ENCODE measurements around the gene ARID1B. TPM values are rescaled to one million over a fixed set of nuclear protein-coding genes. Genes with fewer than 3 reads are reported as not detected.

The ARID1B gene
- total RNA-seq, 1 experiment from 2014 or later, result 58.8 TPM

DNA sequence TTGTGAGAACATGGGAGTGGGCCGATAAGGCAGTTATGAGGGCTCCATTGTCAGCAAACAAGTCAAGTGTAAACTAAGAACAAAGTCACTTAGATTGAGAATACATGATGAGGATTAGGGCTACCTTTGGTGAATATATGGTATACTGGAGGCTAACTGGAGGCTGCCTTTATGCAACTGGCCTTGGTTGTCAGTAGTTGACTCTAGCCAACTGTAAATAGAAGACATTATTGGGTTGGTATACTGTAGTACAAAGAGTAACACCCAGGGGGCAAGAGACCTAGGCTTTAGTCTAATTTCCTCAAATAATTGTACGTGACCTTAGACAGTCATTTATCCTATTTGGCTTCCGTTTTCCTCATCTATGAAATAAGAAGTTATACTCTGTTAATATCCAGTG, 235.2 kb downstream of the ARID1B start:
- H3K4me1 ChIP-seq, result peaks cover 8% of the 10 kb centered on the region; the same call in 1 of the 2 replicates
- Mint-ChIP-seq H3K36me3 (ENCODE audit: insufficient read depth, unreplicated experiment) (no peaks in the 10 kb centered on the region), H3K9me3 (ENCODE audit: unreplicated experiment) (no peaks in the 10 kb centered on the region), H3K4me1 (ENCODE audit: low read depth, unreplicated experiment) (peaks cover 9% of the 10 kb centered on the region), H3K4me3 (ENCODE audit: unreplicated experiment) (no peak overlapping the region), H3K27ac (ENCODE audit: unreplicated experiment) (no peak overlapping the region), H3K27me3 (ENCODE audit: insufficient read depth, unreplicated experiment) (no peaks in the 10 kb centered on the region)
- TF ChIP-seq, protein P1, sequence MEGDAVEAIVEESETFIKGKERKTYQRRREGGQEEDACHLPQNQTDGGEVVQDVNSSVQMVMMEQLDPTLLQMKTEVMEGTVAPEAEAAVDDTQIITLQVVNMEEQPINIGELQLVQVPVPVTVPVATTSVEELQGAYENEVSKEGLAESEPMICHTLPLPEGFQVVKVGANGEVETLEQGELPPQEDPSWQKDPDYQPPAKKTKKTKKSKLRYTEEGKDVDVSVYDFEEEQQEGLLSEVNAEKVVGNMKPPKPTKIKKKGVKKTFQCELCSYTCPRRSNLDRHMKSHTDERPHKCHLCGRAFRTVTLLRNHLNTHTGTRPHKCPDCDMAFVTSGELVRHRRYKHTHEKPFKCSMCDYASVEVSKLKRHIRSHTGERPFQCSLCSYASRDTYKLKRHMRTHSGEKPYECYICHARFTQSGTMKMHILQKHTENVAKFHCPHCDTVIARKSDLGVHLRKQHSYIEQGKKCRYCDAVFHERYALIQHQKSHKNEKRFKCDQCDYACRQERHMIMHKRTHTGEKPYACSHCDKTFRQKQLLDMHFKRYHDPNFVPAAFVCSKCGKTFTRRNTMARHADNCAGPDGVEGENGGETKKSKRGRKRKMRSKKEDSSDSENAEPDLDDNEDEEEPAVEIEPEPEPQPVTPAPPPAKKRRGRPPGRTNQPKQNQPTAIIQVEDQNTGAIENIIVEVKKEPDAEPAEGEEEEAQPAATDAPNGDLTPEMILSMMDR (IDR thresholded peaks at IDR 0.05; ENCODE audit: insufficient read depth in 1 of 2, low read depth in 1 of 2, low read length in 1 of 2, severe bottlenecking in 1 of 2, unreplicated experiment in 1 of 2), result no peak
- H3K9me3 ChIP-seq, result no peaks in the 10 kb centered on the region
- BruUV-seq (replicated peaks), result no TSS peak
- DNase-seq, result no peak
- intact Hi-C loops (cut with micrococcal nuclease; ENCODE audit: unreplicated experiment), result no loop called here
- no peaks in the 10 kb centered on the region for H3K36me3 ChIP-seq (ENCODE audit: control insufficient read depth, insufficient read depth, low read length)
- ChIA-PET CTCF (no interaction called here), POLR2A (no interaction called here)
- H3K27me3 ChIP-seq (replicated peaks; ENCODE audit: control insufficient read depth, insufficient read depth, low read length), result no peaks in the 10 kb centered on the region
- no peak overlapping the region for H3K4me3 ChIP-seq (ENCODE audit: low read depth, low read length)

DNA sequence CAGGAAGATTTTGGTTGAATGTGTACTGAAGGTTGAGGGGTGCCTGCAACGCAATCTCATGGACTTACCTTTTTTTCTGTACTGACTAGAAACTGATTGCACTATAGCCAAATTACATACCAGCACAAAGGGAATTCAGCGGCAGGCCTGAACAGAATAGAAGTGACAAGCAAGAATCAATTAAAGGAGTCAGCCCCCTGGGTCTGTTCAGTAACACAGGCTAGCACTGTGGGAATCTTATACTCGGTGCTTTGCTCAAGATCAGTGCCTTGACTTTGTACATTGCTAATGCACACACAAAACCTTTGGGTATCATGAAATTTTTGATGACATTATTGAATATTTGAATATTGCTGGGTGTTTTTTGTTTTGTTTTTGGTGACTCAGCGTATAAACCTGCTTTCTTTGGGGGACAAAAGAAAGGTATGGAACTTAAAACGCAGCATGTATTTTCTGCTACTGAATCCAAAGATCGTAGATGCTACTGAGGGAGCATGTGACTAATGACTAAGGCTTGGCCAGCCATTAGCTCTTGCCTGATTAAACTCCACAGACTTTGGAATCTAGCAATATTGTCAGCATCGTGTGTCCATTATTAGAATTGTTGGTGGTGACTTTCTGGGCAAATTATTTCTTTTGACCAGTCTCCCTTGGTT, 236.6 kb downstream of the ARID1B start:
- no peaks in the 10 kb centered on the region for H3K27me3 ChIP-seq (replicated peaks; ENCODE audit: control insufficient read depth, insufficient read depth, low read length)
- intact Hi-C loops (cut with micrococcal nuclease; ENCODE audit: unreplicated experiment), result no loop called here
- no peaks in the 10 kb centered on the region for H3K9me3 ChIP-seq
- Mint-ChIP-seq H3K27ac (ENCODE audit: unreplicated experiment) (no peak overlapping the region), H3K27me3 (ENCODE audit: insufficient read depth, unreplicated experiment) (no peaks in the 10 kb centered on the region), H3K4me1 (ENCODE audit: low read depth, unreplicated experiment) (peaks cover 2% of the 10 kb centered on the region), H3K36me3 (ENCODE audit: insufficient read depth, unreplicated experiment) (no peaks in the 10 kb centered on the region), H3K9me3 (ENCODE audit: unreplicated experiment) (no peaks in the 10 kb centered on the region), H3K4me3 (ENCODE audit: unreplicated experiment) (no peak overlapping the region)
- CTCF ChIA-PET, result no interaction called here
- H3K36me3 ChIP-seq (ENCODE audit: control insufficient read depth, insufficient read depth, low read length), result no peaks in the 10 kb centered on the region
- DNase-seq, result no peak
- no TSS peak for BruUV-seq (replicated peaks)
- no peaks in the 10 kb centered on the region for H3K4me1 ChIP-seq
- POLR2A ChIA-PET, result no interaction called here
- TF ChIP-seq, protein P1 (IDR thresholded peaks at IDR 0.05; ENCODE audit: insufficient read depth in 1 of 2, low read depth in 1 of 2, low read length in 1 of 2, severe bottlenecking in 1 of 2, unreplicated experiment in 1 of 2), result no peak
- no peak overlapping the region for H3K4me3 ChIP-seq (ENCODE audit: low read depth, low read length)

DNA sequence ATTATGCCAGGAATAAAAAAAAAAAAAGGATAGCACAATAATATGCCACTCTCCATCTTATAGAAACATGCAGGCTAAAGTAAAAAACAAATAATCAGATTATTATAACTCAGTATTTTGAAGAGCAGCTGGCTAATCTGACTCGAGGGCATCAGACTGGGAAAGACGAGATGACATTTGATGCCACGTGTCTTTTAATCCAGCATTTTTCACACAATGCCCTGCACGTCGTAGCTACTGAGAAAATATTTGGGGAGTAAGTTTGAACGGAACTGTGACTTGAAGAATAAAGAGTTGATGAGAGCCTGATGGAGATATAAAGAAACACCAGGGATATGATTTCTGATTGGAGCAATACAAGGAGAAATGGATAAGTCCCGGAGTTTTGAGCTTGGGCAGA, 237.7 kb downstream of the ARID1B start:
- intact Hi-C loops (cut with micrococcal nuclease; ENCODE audit: unreplicated experiment), result no loop called here
- Histone ChIP-seq H3K9me3 (no peaks in the 10 kb centered on the region), H3K4me1 (no peaks in the 10 kb centered on the region; the same call in 1 of the 2 replicates), H3K27me3 (replicated peaks; ENCODE audit: control insufficient read depth, insufficient read depth, low read length) (no peaks in the 10 kb centered on the region), H3K36me3 (ENCODE audit: control insufficient read depth, insufficient read depth, low read length) (no peaks in the 10 kb centered on the region), H3K4me3 (ENCODE audit: low read depth, low read length) (no peak overlapping the region)
- no TSS peak for BruUV-seq (replicated peaks)
- no peak overlapping the region for H3K27ac Mint-ChIP-seq (ENCODE audit: unreplicated experiment)
- no peaks in the 10 kb centered on the region for H3K36me3 Mint-ChIP-seq (ENCODE audit: insufficient read depth, unreplicated experiment)
- ChIA-PET CTCF (no interaction called here), POLR2A (no interaction called here)
- peaks cover 12% of the 10 kb centered on the region for H3K4me1 Mint-ChIP-seq (ENCODE audit: low read depth, unreplicated experiment)
- no peaks in the 10 kb centered on the region for H3K9me3 Mint-ChIP-seq (ENCODE audit: unreplicated experiment)
- DNase-seq, result no peak
- TF ChIP-seq, protein P1 (IDR thresholded peaks at IDR 0.05; ENCODE audit: insufficient read depth in 1 of 2, low read depth in 1 of 2, low read length in 1 of 2, severe bottlenecking in 1 of 2, unreplicated experiment in 1 of 2), result no peak
- H3K4me3 Mint-ChIP-seq (ENCODE audit: unreplicated experiment), result no peak overlapping the region
- no peaks in the 10 kb centered on the region for H3K27me3 Mint-ChIP-seq (ENCODE audit: insufficient read depth, unreplicated experiment)

Measured in Caco-2 (cell line).